ENCODE data around the gene SNRK. TPM values are rescaled to one million over a fixed set of nuclear protein-coding genes. Genes with fewer than 3 reads are reported as not detected.

The SNRK gene
- 13.9 TPM for polyA plus RNA-seq (2013, experiment 1 of 2)
- 13.7 TPM for polyA plus RNA-seq (2013, experiment 2 of 2)

- peak; percentile 73 for DNase-seq
- peak within 1 kb of the TSS; percentile 80 for H2BK15ac ChIP-seq (ENCODE audit: low read depth, poor library complexity, severe bottlenecking)
- WGBS, result 1% methylated on average over 56 of the region's 91 CpGs
- H2BK12ac ChIP-seq (ENCODE audit: low read length in 2 of 2), result peak within 1 kb of the TSS in 1 of 2 experiments; percentile 83
- peak within 1 kb of the TSS; percentile 66 for H2AFZ ChIP-seq (ENCODE audit: low read depth, low read length)
- peak within 1 kb of the TSS; percentile 83 to 84 for H3K4me3 ChIP-seq (ENCODE audit: insufficient read depth in 1 of 2, low read depth in 1 of 2, low read length in 2 of 2)
- H3K23ac ChIP-seq (ENCODE audit: low read length in 2 of 2), result no peak within 1 kb of the TSS
- peak within 1 kb of the TSS; percentile 36 to 48 for H3K14ac ChIP-seq (ENCODE audit: low read length in 2 of 2)
- H3K4me2 ChIP-seq (ENCODE audit: low read length, poor library complexity, severe bottlenecking), result peak within 1 kb of the TSS; percentile 92
- peak within 1 kb of the TSS; percentile 66 for H2BK5ac ChIP-seq (ENCODE audit: low read depth, low read length, poor library complexity, severe bottlenecking)
- H3K9ac ChIP-seq (ENCODE audit: low read length), result peak within 1 kb of the TSS; percentile 86
- peak within 1 kb of the TSS; percentile 82 for H4K91ac ChIP-seq (ENCODE audit: low read length)
- peak within 1 kb of the TSS; percentile 84 to 91 for H3K18ac ChIP-seq (ENCODE audit: low read depth in 1 of 2, low read length in 2 of 2)
- peaks cover 10% of the 10 kb centered on the region for H3K4me1 ChIP-seq (ENCODE audit: control insufficient read depth, insufficient read depth, low read depth, low read length)
- H3K9me3 ChIP-seq (ENCODE audit: control insufficient read depth, low read length), result no peaks in the 10 kb centered on the region
- peaks cover 0 to 8% of the 10 kb centered on the region in 2 experiments for H3K36me3 ChIP-seq (ENCODE audit: control insufficient read depth in 1 of 2, insufficient read depth in 2 of 2, low read depth in 1 of 2, low read length in 2 of 2)
- peak within 1 kb of the TSS; percentile 91 for H2BK120ac ChIP-seq (ENCODE audit: low read depth, low read length)
- no peak within 1 kb of the TSS for H2AK5ac ChIP-seq (ENCODE audit: low read length, severe bottlenecking)
- peaks cover 0 to 11% of the 10 kb centered on the region in 2 experiments for H3K27me3 ChIP-seq (ENCODE audit: control insufficient read depth in 1 of 2, insufficient read depth in 1 of 2, low read length in 2 of 2)
- H3K79me1 ChIP-seq (replicated peaks; ENCODE audit: low read length, poor library complexity, severe bottlenecking), result peaks cover 3% of the 10 kb centered on the region
- peak within 1 kb of the TSS; percentile 33 for H3K27ac ChIP-seq (ENCODE audit: low read length, poor library complexity, severe bottlenecking)
- peak within 1 kb of the TSS; percentile 75 for H4K8ac ChIP-seq (ENCODE audit: low read length)
- no peak within 1 kb of the TSS for H3K4ac ChIP-seq (ENCODE audit: low read depth in 1 of 2, low read length in 2 of 2)
Measured at GRCh38 chr3:43286115-43286840, at the start of gene SNRK. TSS of gene SNRK (plus strand) at chr3:43286540. CDS start at chr3:43303204, 16,664 bp downstream.

- Histone ChIP-seq H2BK15ac (ENCODE audit: low read depth, poor library complexity, severe bottlenecking) (no peak overlapping the region), H3K9me3 (ENCODE audit: control insufficient read depth, low read length) (peaks cover 7% of the 10 kb centered on the region), H3K27ac (ENCODE audit: low read length, poor library complexity, severe bottlenecking) (no peak overlapping the region), H3K14ac (ENCODE audit: low read length in 2 of 2) (no peak overlapping the region), H3K4ac (ENCODE audit: low read depth in 1 of 2, low read length in 2 of 2) (no peak overlapping the region), H2AK5ac (ENCODE audit: low read length, severe bottlenecking) (no peak overlapping the region), H3K4me2 (ENCODE audit: low read length, poor library complexity, severe bottlenecking) (no peak overlapping the region), H2BK12ac (ENCODE audit: low read length in 2 of 2) (no peak overlapping the region), H4K8ac (ENCODE audit: low read length) (no peak overlapping the region), H2BK5ac (ENCODE audit: low read depth, low read length, poor library complexity, severe bottlenecking) (no peak overlapping the region), H3K4me1 (ENCODE audit: control insufficient read depth, insufficient read depth, low read depth, low read length) (no peaks in the 10 kb centered on the region), H2BK120ac (ENCODE audit: low read depth, low read length) (no peak overlapping the region), H3K36me3 (ENCODE audit: control insufficient read depth in 1 of 2, insufficient read depth in 2 of 2, low read depth in 1 of 2, low read length in 2 of 2) (no peaks in the 10 kb centered on the region), H3K4me3 (ENCODE audit: insufficient read depth in 1 of 2, low read depth in 1 of 2, low read length in 2 of 2) (no peak overlapping the region), H3K9ac (ENCODE audit: low read length) (no peak overlapping the region), H3K27me3 (ENCODE audit: control insufficient read depth in 1 of 2, insufficient read depth in 1 of 2, low read length in 2 of 2) (peaks cover 0 to 16% of the 10 kb centered on the region in 2 experiments), H4K91ac (ENCODE audit: low read length) (no peak overlapping the region), H3K79me1 (replicated peaks; ENCODE audit: low read length, poor library complexity, severe bottlenecking) (no peaks in the 10 kb centered on the region), H2AFZ (ENCODE audit: low read depth, low read length) (no peak overlapping the region), H3K23ac (ENCODE audit: low read length in 2 of 2) (no peak overlapping the region), H3K18ac (ENCODE audit: low read depth in 1 of 2, low read length in 2 of 2) (no peak overlapping the region)
- DNase-seq, result no peak
- WGBS, result 92% methylated on average over 2 of the region's 4 CpGs
Measured at GRCh38 chr3:43238801-43239200, 47.5 kb upstream of the SNRK start.

GRCh38 chr3:43239755-43240154, 46.6 kb upstream of the SNRK start:
- Histone ChIP-seq H3K4me1 (ENCODE audit: control insufficient read depth, insufficient read depth, low read depth, low read length) (no peaks in the 10 kb centered on the region), H3K9ac (ENCODE audit: low read length) (no peak overlapping the region), H4K91ac (ENCODE audit: low read length) (no peak overlapping the region), H3K4me3 (ENCODE audit: insufficient read depth in 1 of 2, low read depth in 1 of 2, low read length in 2 of 2) (no peak overlapping the region), H3K4me2 (ENCODE audit: low read length, poor library complexity, severe bottlenecking) (no peak overlapping the region), H2AFZ (ENCODE audit: low read depth, low read length) (no peak overlapping the region), H3K79me1 (replicated peaks; ENCODE audit: low read length, poor library complexity, severe bottlenecking) (no peaks in the 10 kb centered on the region), H4K8ac (ENCODE audit: low read length) (no peak overlapping the region), H3K23ac (ENCODE audit: low read length in 2 of 2) (no peak overlapping the region), H2BK120ac (ENCODE audit: low read depth, low read length) (no peak overlapping the region), H3K36me3 (ENCODE audit: control insufficient read depth in 1 of 2, insufficient read depth in 2 of 2, low read depth in 1 of 2, low read length in 2 of 2) (no peaks in the 10 kb centered on the region), H3K4ac (ENCODE audit: low read depth in 1 of 2, low read length in 2 of 2) (no peak overlapping the region), H3K27me3 (ENCODE audit: control insufficient read depth in 1 of 2, insufficient read depth in 1 of 2, low read length in 2 of 2) (peaks cover 3 to 22% of the 10 kb centered on the region in 2 experiments), H3K27ac (ENCODE audit: low read length, poor library complexity, severe bottlenecking) (no peak overlapping the region), H3K14ac (ENCODE audit: low read length in 2 of 2) (no peak overlapping the region), H2AK5ac (ENCODE audit: low read length, severe bottlenecking) (no peak overlapping the region), H2BK12ac (ENCODE audit: low read length in 2 of 2) (no peak overlapping the region), H3K9me3 (ENCODE audit: control insufficient read depth, low read length) (peaks cover 7% of the 10 kb centered on the region), H3K18ac (ENCODE audit: low read depth in 1 of 2, low read length in 2 of 2) (no peak overlapping the region), H2BK15ac (ENCODE audit: low read depth, poor library complexity, severe bottlenecking) (no peak overlapping the region), H2BK5ac (ENCODE audit: low read depth, low read length, poor library complexity, severe bottlenecking) (no peak overlapping the region)
- DNase-seq, result no peak
- 84% methylated on average over 3 of the region's 3 CpGs for WGBS

DNA sequence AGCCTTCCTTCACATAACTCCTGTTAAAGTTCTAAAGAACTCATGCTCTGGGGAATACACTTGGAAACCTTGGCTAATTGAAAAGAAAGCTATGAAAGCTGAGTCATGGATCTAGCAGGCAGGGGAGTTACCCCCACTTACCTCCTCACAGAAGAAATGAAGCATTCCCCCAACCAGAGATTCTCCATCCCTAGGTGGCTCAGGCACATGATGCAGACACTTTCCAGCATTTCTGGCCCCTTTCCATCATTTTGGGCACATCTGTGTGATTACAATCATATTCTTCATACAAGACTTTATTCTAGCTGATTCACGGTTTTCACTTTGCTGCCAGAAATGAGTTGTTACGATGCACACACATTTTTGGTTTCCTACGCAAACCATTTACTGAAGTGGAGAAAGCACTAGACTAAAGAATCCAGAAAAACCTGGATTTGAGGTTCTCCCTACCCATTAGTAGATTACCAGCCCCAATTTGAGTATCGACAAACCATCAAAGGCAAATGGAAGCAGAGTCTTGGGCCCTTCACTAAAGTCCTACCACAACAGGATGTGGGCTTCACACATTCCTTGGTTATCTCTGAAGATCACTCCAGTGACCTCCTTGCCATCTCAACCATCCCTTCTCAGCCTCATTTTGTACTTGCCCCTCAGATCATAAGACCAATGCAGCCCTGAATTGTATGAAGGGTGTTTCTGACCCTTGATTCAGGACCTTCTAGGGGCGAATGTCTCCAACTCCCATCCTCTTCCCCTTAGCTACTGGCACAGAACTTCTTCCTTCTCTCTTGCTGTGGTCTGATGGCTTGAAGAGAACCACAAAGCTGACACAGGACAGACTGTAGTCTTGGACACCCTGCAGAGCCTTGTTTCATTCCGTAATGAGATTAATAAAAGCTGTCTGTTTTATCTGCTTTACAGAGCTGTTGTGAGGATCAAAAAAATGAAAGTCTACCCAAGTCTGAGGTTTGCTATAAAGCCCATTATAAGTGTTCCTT, 42.5 kb upstream of the SNRK start:
- no peak overlapping the region for H3K23ac ChIP-seq (ENCODE audit: low read length in 2 of 2)
- no peak overlapping the region for H4K91ac ChIP-seq (ENCODE audit: low read length)
- H3K27ac ChIP-seq (ENCODE audit: low read length, poor library complexity, severe bottlenecking), result no peak overlapping the region
- no peak overlapping the region for H3K14ac ChIP-seq (ENCODE audit: low read length in 2 of 2)
- H3K27me3 ChIP-seq (ENCODE audit: control insufficient read depth in 1 of 2, insufficient read depth in 1 of 2, low read length in 2 of 2), result peaks cover 44 to 55% of the 10 kb centered on the region in 2 experiments
- H3K36me3 ChIP-seq (ENCODE audit: control insufficient read depth in 1 of 2, insufficient read depth in 2 of 2, low read depth in 1 of 2, low read length in 2 of 2), result no peaks in the 10 kb centered on the region
- H3K9ac ChIP-seq (ENCODE audit: low read length), result no peak overlapping the region
- H2BK15ac ChIP-seq (ENCODE audit: low read depth, poor library complexity, severe bottlenecking), result no peak overlapping the region
- DNase-seq, result no peak
- WGBS, result 91% methylated on average over 5 of the region's 6 CpGs
- H2AK5ac ChIP-seq (ENCODE audit: low read length, severe bottlenecking), result no peak overlapping the region
- H4K8ac ChIP-seq (ENCODE audit: low read length), result no peak overlapping the region
- no peaks in the 10 kb centered on the region for H3K4me1 ChIP-seq (ENCODE audit: control insufficient read depth, insufficient read depth, low read depth, low read length)
- no peak overlapping the region for H3K4me3 ChIP-seq (ENCODE audit: insufficient read depth in 1 of 2, low read depth in 1 of 2, low read length in 2 of 2)
- no peak overlapping the region for H3K4me2 ChIP-seq (ENCODE audit: low read length, poor library complexity, severe bottlenecking)
- no peak overlapping the region for H2BK120ac ChIP-seq (ENCODE audit: low read depth, low read length)
- H3K4ac ChIP-seq (ENCODE audit: low read depth in 1 of 2, low read length in 2 of 2), result no peak overlapping the region
- H2BK5ac ChIP-seq (ENCODE audit: low read depth, low read length, poor library complexity, severe bottlenecking), result no peak overlapping the region
- H2AFZ ChIP-seq (ENCODE audit: low read depth, low read length), result no peak overlapping the region
- H3K9me3 ChIP-seq (ENCODE audit: control insufficient read depth, low read length), result peaks cover 7% of the 10 kb centered on the region
- no peaks in the 10 kb centered on the region for H3K79me1 ChIP-seq (replicated peaks; ENCODE audit: low read length, poor library complexity, severe bottlenecking)
- H2BK12ac ChIP-seq (ENCODE audit: low read length in 2 of 2), result no peak overlapping the region
- H3K18ac ChIP-seq (ENCODE audit: low read depth in 1 of 2, low read length in 2 of 2), result no peak overlapping the region

Measured in mesenchymal stem cell (in vitro differentiated cells and primary cell).